NK-92 (cell line): ENCODE results near the gene NUP133.

Experiments
- DNase-seq: peaks from one replicate; lab custom pipeline; 2025; ENCODE audit not compliant: unreplicated experiment; lab: John Stamatoyannopoulos, UW

NUP133 gene

GRCh38 chr1:229452956-229453801 lies 55.0 kb downstream of the NUP133 start:
- DNase-seq = no peak

- DNase-seq = no peak
Measured at GRCh38 chr1:229448845-229449244, 59.3 kb downstream of the NUP133 start.

GRCh38 chr1:229448354-229448753 lies 59.8 kb downstream of the NUP133 start:
- no peak for DNase-seq

GRCh38 chr1:229447809-229448252 lies 60.3 kb downstream of the NUP133 start:
- no peak for DNase-seq

- no peak for DNase-seq
Measured at GRCh38 chr1:229445828-229446227, 62.3 kb downstream of the NUP133 start.

GRCh38 chr1:229440851-229441537 lies 67.1 kb downstream of the NUP133 start:
- no peak for DNase-seq

- DNase-seq = no peak
Measured at GRCh38 chr1:229438021-229438420, 70.1 kb downstream of the NUP133 start.

GRCh38 chr1:229437443-229437842 lies 70.7 kb downstream of the NUP133 start:
- no peak for DNase-seq

GRCh38 chr1:229436201-229436600 lies 71.9 kb downstream of the NUP133 start:
- DNase-seq = no peak

GRCh38 chr1:229434641-229435051 lies 73.5 kb downstream of the NUP133 start:
- no peak for DNase-seq

GRCh38 chr1:229434005-229434640 lies 74.0 kb downstream of the NUP133 start, which contains the start of gene ACTA1:
Gene ACTA1, minus strand, starts transcription at chr1:229434094. Its CDS starts 979 bp downstream, at chr1:229433115.
- no peak for DNase-seq

- DNase-seq = no peak
Measured at GRCh38 chr1:229433364-229434004, 74.7 kb downstream of the NUP133 start.

GRCh38 chr1:229432905-229433304 lies 75.2 kb downstream of the NUP133 start:
- DNase-seq = no peak

- DNase-seq = no peak
Measured at GRCh38 chr1:229432116-229432461, 76.1 kb downstream of the NUP133 start.

GRCh38 chr1:229431284-229432115 lies 76.6 kb downstream of the NUP133 start:
- DNase-seq = no peak

GRCh38 chr1:229430761-229431283 lies 77.3 kb downstream of the NUP133 start:
- no peak for DNase-seq

GRCh38 chr1:229428256-229428655 lies 79.9 kb downstream of the NUP133 start:
- DNase-seq = no peak

- DNase-seq = no peak
Measured at GRCh38 chr1:229427572-229427971, 80.6 kb downstream of the NUP133 start.

GRCh38 chr1:229425564-229426159 lies 82.5 kb downstream of the NUP133 start:
- DNase-seq = no peak

GRCh38 chr1:229420765-229421164 lies 87.4 kb downstream of the NUP133 start:
- no peak for DNase-seq
